Stimulated activated CD4-positive, alpha-beta T cell treated with anti-CD3 and anti-CD28 coated beads, TNF-alpha, amount 100 ng/mL, for 48 hours (primary cell): ENCODE measurements around the gene NARF.
A peak's percentile ranks its signal among the peaks of the same experiment; 100 is the strongest.

Source experiments
- DNase-seq, 3 donors: peaks; one replicate each; pipeline ENCODE4 v3.0.0-alpha.2; 2020; ENCODE audit warnings: low read depth in 3 of 3

Gene NARF

DNA sequence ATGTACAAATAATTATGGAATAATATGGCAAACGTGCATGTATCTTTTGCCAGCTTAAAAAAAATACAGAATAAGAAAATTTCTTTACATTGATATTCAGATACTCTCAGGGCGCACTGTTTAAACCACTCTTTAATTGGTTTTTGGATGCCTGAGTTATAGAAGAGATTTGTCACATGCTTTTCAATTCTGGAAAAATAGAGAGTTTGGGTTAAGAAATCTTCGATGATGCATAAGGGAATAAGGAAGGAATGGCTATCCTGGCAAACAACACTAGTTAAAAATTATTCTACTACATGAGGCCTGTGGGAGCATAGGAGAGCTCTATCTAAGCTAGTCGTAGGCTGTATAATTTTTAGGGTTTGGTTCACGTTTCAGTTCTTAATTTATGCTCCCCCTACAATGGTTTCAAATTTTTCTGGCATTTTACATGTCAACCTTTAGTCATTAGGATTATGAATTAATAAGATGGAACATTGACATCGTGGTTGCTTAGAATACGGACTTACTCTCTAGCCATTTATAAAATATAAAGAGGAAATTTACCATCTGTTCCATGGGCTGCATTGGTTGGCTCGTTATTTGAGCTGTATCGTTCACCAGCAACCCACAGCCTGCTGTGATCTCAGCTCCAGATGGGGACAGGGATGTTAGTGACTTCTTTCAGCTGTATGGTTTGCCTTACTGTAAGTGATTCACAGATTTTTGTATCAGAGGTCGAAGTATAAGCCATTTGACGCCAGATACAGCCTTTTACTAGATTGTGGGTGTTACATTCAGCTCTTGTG, 15.9 kb downstream of the NARF start:
- DNase-seq: no peak

DNA sequence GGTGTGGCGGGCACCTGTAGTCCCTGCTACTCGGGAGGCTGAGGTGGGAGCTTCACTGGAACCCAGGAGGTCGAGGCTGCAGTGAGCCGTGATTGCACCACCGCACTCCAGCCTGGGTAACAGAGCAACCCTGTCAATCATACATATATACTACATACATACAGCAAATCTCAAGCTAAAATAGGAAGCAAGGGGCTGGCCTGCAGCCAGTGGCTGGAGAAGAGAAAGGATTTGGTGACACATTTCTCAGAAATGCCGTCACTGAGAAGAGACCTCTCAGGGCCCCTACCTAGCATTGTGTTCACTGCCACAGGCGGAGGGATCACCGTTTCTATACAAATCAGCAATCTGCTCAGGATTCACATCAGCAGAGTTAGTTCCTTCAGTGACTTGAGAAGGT, 16.9 kb downstream of the NARF start:
- no peak for DNase-seq

DNA sequence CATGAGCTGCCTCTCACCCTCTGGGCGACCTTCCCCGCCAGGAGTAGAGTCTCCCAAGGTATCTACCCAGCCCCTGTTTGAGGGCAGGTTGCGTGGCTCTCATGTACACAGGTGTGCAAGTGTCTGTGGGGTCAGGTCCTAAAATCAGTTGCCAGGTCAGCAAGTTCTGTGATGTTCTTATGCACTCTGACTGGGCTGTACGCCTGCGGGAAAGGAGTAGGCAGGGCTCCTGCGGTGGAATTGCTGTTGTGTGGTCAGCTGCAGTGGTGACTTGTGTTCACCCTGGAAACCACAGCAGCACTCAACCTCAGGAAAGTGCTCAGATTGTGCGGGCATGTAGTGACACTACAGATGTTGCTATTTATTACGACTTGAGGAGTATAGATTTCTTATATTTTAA, 19.4 kb downstream of the NARF start:
- no peak for DNase-seq

DNA sequence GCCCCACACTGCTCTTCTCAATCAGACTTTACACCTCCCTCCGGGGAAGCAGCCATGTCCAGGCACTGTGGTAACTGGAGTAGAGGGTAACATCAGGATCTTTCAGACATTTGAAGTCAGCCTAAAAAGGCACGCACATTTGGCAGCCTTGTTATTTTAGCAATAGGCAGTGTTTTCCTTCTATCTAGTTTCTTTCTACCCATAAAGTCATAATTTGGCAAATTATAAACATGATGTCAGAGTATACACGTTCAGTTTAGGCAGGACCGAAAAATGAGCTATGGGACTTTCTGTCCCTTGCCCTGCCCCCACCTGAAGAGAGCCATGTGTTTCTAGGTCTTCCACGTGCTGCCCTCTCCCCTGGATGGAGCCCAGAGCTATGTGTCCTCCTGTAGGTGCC, 21.1 kb downstream of the NARF start:
- no peak for DNase-seq

DNA sequence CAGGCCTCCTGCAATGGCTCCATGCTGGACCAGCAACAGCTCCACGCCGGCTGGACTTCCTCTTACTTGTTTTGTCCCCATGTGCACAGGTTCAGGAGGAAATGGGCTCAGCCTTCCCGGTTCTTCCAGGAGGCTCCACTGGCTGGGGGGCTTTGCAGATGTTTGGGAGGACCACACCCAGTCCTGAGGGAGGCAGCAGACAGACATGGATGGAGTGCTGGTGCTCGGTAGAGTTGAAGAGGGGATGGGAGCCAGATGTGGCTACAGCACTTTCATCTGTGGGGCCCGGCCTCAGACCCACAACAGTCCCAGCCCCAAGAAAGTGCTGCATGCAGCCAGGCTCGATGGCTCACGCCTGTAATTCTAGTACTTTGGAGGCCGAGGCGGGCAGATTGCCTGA, 21.8 kb downstream of the NARF start:
- DNase-seq: no peak

DNA sequence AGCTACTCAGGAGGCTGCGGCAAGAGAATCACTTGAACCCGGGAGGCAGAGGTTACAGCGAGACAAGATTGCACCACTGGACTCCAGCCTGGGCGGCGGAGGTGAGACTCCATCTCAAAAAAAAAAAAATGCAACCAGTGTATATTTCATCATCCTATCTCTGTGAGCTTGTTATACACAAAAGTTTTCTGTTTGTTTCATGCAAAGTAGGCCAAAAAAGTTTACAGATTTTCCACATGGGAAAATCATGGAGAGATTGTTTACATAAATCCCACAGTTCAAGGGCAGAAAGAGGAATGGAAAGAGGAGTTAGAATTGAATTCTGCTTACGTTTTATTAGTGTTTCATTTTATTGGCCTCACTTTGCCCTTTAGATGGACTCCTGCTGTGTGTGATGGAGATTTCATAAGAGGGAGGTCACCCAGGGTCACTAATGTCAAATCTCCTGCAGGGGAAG, 24.7 kb downstream of the NARF start:
- no peak for DNase-seq

DNA sequence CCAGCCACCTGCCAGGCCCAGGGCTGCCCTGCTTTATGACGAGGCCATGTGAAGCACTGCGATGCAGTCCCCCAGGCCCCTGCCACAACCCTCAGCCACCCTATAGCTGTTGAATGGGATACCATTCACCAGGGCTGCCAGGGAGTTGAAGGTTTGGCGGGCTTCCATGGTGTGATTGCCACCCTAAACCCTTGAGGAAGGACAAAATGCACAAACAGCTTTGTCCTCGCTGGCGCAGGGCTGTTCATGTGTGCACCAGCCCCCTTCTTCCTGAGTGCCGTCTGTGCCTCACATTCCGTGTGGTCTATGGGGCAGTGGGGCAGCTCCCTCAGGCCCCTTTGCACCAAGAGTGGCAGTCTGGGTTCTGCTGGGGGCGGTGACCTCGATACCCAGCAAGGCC, 25.3 kb downstream of the NARF start:
- no peak for DNase-seq

DNA sequence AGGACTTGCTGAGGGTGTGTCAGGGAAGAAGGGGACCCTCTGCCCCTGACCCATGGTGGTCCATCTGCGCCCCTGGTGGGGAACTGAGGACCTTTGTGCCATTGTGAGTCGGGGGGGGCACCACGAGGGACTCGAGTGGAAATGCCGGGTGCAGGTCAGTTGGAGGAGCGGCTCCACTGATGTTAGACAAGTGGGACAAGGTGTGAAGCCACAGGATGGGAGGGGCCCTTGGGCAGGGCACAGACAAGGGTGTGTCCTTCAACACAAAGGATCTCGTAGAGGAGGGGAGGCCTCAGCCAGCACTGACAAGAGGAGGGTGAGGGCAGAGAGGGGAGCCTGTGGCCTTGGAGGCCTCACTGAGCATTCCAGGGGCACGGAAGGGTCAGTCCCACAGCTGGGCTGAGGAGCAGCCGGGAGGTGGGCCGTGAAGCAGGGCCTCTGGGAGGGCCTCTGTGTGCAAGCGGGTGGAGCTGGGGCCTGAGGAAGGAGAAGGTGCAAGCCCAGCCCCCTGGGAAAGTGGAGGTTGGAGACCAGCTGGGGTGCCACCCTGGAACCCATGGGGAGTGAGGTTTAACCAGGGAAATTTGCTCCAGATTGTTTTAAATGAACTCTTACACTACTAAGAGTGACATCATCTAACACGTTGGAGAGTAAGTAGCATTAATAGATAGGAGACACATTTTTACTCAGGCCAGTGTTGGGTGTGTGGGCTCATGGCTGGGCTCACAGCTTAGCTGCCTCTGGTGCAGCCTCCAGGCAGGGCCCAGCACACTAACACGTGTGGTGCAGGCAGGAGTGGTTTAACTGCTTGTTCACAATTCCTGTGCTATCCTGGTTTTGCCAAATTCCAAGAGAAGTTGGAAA, 27.9 kb downstream of the NARF start:
- no peak for DNase-seq

DNA sequence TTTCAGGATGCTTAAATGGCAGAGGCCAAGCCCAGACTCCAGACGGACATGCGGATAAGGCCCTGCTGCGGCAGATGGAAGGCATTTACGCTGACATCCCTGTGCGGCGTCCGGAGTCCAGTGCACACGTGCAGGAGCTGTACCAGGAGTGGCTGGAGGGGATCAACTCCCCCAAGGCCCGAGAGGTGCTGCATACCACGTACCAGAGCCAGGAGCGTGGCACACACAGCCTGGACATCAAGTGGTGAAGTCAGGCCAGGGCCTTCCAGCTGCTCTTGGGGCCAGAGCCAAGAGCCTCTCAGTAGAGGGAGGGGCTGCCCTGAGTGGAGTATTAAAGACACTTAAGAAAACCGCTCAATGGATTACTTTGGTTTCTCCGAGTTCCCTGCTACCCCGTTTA, 29.4 kb downstream of the NARF start:
- no peak for DNase-seq

DNA sequence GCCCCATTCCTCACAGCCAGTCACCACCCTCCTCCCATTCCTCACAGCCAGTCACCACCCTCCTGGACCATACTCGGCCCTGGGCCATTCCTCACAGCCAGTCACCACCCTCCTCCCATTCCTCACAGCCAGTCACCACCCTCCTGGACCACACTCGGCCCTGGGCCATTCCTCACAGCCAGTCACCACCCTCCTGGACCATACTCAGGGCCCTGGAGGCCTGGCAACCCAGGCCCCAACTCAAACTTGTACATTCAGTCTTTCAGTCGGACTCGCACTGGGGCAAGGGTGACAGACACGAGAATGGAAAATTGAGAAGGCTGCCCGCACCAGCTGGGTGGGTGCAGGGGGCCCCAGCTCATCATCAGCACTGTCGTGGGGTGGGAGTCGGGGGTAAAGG, 30.6 kb downstream of the NARF start:
- DNase-seq: no peak

DNA sequence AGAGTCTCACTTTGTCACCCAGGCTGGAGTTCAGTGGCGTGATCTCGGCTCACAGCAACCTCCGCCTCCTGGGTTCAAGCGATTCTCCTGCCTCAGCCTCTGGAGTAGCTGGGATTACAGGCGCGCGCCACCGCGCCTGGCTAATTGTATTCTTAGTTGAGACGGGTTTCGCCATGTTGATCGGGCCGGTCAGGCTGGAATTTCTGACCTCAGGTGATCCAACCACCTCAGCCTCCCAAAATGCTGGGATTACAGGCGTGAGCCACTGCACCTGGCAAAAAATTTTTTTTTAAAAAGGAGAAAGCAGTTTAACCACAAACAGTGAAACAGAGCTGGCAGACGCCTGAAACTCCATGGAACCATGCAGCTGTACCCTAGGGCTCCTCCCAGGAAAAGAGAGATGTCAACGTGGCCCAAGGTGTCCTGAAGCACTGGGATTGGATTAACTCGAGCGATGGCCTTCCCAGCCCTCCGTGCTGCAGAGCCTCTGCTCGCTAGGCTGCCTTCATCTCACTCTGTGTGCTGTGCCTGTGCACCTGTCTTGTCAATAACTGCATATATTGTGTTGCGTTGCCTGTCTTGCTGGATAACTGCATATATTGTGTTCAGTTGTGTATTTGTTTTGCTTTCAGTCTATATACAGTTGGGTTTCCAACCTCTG, 31.4 kb downstream of the NARF start:
- DNase-seq: no peak

DNA sequence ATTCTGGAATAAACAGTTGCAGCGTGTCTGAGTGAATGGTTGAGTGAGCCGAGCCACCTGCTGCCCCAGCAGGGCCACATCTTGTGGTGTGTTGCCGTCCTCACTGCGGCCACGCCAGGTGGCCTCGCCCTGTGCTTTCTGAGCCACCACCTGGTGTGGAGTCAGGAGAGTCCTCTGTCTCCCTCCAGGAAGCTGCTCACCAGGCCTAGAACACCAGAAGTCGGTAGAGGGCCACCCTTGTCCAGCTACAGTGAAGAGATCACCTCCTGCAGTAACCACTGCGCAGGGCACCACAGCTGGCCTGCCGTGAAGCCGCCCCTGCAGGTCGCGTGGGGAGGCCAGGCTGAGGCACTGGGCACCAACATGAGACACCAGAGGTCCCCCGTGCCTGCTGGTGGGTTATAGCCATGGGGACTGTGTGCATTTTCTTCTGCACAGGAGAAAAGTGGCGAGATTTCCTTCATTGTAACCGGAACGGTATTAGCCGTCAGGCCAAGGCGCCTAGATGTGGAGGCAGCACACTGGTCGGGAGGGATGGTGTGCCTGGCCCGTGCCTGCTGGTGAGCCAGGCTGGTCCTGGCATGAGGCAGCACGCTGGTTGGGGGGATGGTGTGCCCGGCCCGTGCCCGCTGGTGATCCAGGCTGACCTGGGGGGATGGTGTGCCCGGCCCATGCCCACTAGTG, 32.1 kb downstream of the NARF start:
- DNase-seq: no peak

DNA sequence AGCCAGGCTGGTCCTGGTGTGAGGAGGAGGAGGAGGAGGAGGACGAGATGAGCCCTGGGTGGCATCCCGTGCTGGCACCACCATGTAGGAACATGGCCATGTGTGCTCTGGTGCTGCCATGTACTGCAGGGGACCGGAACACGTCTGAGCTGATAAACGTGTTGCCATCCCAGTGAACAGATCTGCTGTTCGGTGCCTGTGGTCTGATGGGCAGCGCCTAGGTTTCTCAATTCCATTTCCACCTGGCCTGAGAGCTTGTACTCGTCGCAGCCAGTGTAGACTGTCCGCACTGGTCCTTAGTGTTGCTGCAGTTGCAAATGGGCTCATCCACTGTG, 32.6 kb downstream of the NARF start:
- no peak for DNase-seq

DNA sequence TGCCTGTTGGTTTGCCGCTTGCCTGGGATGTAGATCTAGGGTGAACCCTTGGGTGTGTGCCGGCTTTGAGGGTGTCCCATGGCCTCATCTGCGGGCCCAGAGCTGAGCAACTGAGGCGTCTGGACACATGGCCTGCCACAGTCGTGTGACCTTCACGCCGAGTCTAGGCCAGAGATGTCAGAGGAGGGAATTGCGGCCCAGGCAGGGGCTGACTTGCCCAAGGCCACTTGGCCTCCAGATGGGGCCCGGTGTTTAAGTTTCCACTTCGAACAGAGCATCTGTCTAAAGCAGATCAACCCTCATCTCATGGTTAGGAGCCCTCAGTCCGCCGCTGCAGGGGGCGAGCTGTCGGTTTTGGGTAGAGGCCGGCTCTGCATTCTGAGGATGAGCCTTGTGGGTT, 33.0 kb downstream of the NARF start:
- no peak for DNase-seq

DNA sequence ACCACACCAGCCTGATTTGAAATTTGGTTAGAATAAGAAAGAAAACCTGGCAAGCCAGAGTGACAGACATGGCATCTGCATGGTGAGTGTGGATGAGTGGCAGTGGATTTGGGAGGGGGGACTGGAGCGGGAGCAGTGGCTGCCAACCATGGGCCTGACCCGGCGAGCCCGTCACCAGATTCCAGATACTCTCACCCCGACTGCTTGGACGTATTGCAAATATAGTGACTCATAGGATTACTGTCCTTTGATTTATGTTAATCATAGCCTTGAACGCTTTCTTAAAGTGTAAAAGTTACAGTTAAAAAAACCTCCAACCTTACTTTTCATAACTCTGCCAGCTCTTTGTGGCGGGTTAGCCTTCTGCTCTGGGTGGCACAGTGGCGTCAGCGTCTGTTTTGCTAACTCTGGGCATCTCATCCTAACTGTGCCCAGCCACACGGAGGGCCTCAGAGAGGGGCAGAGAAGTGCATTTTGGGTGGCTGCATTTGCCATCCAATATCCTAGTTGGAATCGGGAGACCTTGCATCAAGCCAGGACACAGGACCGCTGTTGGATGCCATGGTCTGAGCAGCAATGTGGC, 34.2 kb downstream of the NARF start:
- DNase-seq: no peak

DNA sequence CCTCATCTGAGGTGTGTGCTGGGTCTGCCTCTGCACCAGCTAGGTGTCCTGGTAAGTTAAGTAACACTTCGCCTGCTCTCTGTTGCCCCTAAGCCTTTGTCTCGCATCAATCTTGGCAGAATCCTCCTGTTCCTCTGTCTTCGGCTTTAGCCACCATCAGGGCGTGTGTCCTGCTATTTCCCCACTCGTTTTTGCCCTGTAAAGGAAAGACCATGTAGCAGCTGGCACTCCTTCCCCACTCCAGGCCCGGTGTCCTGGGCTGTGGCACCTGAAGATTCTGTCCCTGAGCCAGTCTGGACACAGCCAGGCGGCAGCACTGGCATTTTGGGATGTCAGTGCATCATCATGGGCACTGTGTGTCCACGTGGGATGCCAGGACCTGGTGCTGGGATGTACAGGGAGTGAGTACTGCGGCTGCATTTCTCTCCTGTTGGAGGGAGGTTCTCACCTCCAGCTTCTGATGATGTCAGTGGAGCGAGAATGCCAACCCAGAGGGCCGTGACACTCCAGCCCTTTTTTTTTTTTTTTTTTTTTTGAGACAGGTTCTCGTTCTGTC, 34.8 kb downstream of the NARF start:
- no peak for DNase-seq

DNA sequence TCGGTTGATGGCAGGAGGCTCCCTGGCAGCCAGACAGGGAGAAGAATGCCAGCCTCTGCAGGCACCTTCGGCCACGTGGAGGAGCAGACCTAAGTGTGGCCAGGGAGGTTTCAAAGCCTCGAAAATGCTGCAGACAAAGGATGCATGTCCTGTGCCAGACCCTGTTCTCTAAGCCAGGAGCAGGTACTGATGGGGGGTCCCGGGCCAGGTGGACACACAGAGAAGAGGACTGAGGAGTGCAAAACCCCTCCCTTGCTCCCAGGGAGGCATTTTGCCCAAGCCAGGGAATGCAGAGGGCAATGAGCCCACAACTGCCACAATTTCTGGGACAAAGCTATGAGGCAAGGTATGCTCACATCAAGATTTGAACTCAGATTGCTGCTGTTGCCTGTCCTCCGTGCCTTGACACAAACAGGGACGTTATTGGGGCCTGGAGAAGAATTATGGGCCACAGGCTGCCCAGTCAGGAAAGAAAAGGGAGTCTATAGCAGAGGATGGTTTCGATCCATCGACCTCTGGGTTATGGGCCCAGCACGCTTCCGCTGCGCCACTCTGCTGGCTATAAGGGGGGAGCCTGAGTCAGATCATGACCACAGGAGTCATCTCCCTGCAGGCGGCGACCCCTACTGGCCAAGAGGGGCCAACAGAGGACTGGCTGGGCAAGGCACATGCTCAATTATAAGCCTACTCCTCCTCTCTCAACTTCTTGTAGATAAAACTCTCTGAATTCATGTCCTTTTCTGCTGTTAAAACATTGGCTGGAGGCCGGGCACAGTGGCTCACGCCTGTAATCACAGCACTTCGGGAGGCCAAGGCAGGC, 35.9 kb downstream of the NARF start:
- peak; percentile 78 to 83 (median 80) for DNase-seq

DNA sequence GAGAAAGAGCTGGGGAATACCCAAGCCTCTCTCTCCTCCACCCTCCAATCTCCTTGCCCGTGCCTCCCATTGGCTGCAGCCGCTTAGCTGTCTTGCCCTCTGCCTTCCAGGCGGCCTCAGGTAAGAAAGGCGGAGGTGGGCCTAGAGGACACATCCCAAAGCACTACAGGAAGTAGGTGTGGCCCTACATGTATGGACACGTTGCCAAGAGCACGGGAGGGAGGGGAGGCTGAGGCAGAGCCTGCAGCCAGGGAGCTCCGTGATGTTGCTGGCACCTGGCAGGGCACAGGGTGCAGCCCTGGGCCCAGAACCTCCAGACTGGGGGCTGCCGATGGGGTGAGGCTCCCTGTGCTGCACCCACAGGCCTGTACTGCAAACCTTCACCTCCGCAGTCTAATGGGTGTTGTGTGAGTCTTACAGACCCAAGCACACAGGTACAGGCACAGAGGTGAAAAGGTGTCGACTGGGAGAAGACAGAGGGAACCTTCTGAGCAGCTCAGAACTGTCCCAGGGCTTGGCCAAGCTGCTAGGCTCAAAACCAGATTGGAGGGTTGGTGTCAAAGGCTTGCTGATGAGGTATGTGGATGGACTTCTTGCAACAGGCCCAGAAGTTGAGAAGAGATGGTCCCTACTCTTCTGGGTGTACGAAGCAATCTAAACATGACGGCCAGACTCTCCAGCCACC, 37.4 kb downstream of the NARF start:
- DNase-seq: no peak

DNA sequence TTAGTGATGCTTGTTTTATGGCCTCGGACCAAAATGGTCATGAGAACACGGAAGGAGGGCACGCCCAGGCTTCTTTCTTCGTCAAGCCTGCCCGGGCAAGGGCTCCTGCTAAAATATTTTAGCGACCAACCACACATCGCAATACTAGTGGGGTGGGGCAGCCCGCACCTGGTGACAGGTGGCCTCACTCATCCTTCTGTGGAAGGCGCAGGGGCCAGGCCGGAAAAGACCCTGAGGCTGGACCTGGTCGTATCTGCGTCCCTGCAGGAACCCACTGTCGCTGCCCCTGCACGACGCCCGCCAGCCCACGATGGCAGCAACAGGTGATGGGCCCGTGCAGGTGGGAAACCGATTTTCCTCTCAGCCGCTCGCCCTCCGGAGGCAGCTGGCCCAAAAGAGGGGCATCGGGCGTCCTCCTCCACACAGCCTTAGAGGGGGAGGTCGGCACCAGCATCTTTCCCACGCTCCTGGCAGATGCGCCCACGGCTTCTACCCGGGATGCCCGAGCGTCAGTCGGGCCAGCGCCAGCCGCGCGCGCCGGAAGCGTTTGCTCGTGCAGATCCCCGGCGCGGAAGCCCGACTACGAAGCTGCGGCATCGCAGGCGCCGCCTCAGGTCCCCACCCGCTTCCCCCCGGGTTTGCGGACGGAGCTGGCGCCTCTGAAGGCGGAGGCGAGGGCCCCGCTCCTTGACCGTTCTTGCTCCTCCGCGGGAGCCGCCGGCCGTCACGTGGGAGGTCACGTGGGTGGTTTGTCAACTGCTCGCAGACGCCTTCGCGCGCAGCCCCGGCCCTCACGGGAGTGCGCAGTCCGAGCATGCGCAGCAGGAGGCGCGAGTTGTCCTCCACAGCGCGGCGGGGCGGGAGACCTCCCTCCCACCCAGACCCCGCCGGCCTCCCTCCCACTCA, 38.2 kb downstream of the NARF start:
- DNase-seq: peak; percentile 82 to 92 (median 86)
